ENCODE measurements around the gene DNAJA2.

DNA sequence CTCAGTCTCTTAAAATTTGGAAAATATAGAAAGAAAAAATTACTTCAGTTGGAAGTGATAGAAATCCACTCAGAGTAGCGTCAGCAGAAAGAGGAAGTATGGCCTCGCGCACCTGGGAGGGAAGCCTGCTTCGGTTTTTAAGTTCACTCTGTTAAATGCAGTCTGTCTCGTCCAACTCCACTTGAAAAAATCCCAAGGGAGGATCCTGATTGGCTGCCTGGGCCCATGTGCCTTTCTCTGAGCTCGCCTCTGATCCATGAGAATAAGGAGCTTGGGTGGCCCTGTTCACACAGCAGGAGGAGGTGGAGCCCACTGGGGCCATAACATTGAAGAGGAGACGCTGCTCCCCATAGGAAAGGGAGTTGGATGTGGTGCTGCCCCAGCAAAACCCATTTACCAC is 40.7 kb downstream of the DNAJA2 start:
- TF ChIP-seq CTCF (IDR thresholded peaks at IDR 0.05; ENCODE audit: low read depth, low read length, poor library complexity, severe bottlenecking) (no peak), EZH2phosphoT487 (IDR thresholded peaks at IDR 0.05; ENCODE audit: borderline replicate concordance, low read length) (no peak)

Data from DOHH2 (cell line).